Activated CD8-positive, alpha-beta memory T cell treated with anti-CD3 and anti-CD28 coated beads for 36 hours (primary cell): ENCODE measurements around the gene AKAP17A. TPM values are rescaled to one million over a fixed set of nuclear protein-coding genes. Genes with fewer than 3 reads are reported as not detected.
"Not testable (repeated sequence)": the region's sequence is repeated elsewhere in the genome, so short reads cannot be mapped to it uniquely, and the experiment has no call there.

Source experiments
- CTCF ChIA-PET: fragments of 350-600 bp; sonication (Branson Sonifier 250); formaldehyde crosslinking; loops from one replicate; lab custom pipeline; 2021; ENCODE audit warnings: antibody characterized with exemption; lab: Charles Lee
- POLR2A ChIA-PET: fragments of 350-600 bp; sonication (Branson Sonifier 250); formaldehyde crosslinking; loops from one replicate; lab custom pipeline; 2021; ENCODE audit warnings: antibody characterized with exemption; lab: Charles Lee
- total RNA-seq, 2 experiments: library from RNA; stranded (reverse); gene quantifications; one replicate each; pipeline ENCODE4 v1.2.3, GENCODE V29; 2021

AKAP17A gene
- total RNA-seq, 2 experiments from 2014 or later: 64.2 to 66.8 TPM

GRCh38 chrX:1601051-1601767, 9.8 kb downstream of the AKAP17A start:
- ChIA-PET POLR2A (no interaction called here), CTCF (no interaction called here)

GRCh38 chrX:1601768-1602085, 10.3 kb downstream of the AKAP17A start:
- POLR2A ChIA-PET: no interaction called here

GRCh38 chrX:1602299-1602698, 10.9 kb downstream of the AKAP17A start:
- POLR2A ChIA-PET: no interaction called here

More at GRCh38 chrX:1601768-1602085, 10.3 kb downstream of the AKAP17A start:
- CTCF ChIA-PET: no interaction called here

GRCh38 chrX:1606496-1606895, 15.1 kb downstream of the AKAP17A start:
- ChIA-PET POLR2A (no interaction called here), CTCF (no interaction called here)

More at GRCh38 chrX:1602299-1602698, 10.9 kb downstream of the AKAP17A start:
- CTCF ChIA-PET: no interaction called here

GRCh38 chrX:1609311-1609710, 17.9 kb downstream of the AKAP17A start:
- POLR2A ChIA-PET: no interaction called here

GRCh38 chrX:1609762-1610161, 18.4 kb downstream of the AKAP17A start:
- POLR2A ChIA-PET: no interaction called here

More at GRCh38 chrX:1609311-1609710, 17.9 kb downstream of the AKAP17A start:
- CTCF ChIA-PET: no interaction called here

GRCh38 chrX:1610166-1610565, 18.8 kb downstream of the AKAP17A start:
- CTCF ChIA-PET: no interaction called here
- POLR2A ChIA-PET: no interaction called here

More at GRCh38 chrX:1609762-1610161, 18.4 kb downstream of the AKAP17A start:
- CTCF ChIA-PET: no interaction called here

- CTCF ChIA-PET: no interaction called here
- POLR2A ChIA-PET: no interaction called here
These were observed 19.3 kb downstream of the AKAP17A start for GRCh38 chrX:1610736-1611135.

GRCh38 chrX:1612641-1613286, 21.4 kb downstream of the AKAP17A start:
- CTCF ChIA-PET: no interaction called here
- POLR2A ChIA-PET: no interaction called here

- ChIA-PET CTCF (no interaction called here), POLR2A (no interaction called here)
These were observed 23.5 kb downstream of the AKAP17A start, which contains the start of gene ASMT for GRCh38 chrX:1614927-1615326. Gene ASMT (plus strand): TSS chrX:1615059. CDS start chrX:1615200, 141 bp downstream.

- POLR2A ChIA-PET: no interaction called here
- CTCF ChIA-PET: no interaction called here
These were observed 27.3 kb downstream of the AKAP17A start for GRCh38 chrX:1618689-1619088.

GRCh38 chrX:1623691-1624090, 32.3 kb downstream of the AKAP17A start:
- ChIA-PET POLR2A (no interaction called here), CTCF (no interaction called here)

- POLR2A ChIA-PET, CTCF ChIA-PET: not testable (repeated sequence)
These were observed 32.9 kb downstream of the AKAP17A start for GRCh38 chrX:1624158-1624860.

GRCh38 chrX:1624861-1625215, 33.4 kb downstream of the AKAP17A start:
- POLR2A ChIA-PET, CTCF ChIA-PET: not testable (repeated sequence)

- CTCF ChIA-PET: no interaction called here
- POLR2A ChIA-PET: no interaction called here
These were observed 37.8 kb downstream of the AKAP17A start for GRCh38 chrX:1629244-1629643.

GRCh38 chrX:1646009-1646408, 54.6 kb downstream of the AKAP17A start:
- CTCF ChIA-PET: no interaction called here
- POLR2A ChIA-PET: no interaction called here

GRCh38 chrX:1649621-1650020, 58.2 kb downstream of the AKAP17A start:
- CTCF ChIA-PET: no interaction called here
- POLR2A ChIA-PET: no interaction called here
